NCI-H1105 treated with DMSO at 0.1 percent for 48 hours (cell line): ENCODE results near the gene HCK.

Experiments used
- DNase-seq: peaks from one replicate; lab custom pipeline; 2025; lab: John Stamatoyannopoulos, UW

Gene HCK

DNA sequence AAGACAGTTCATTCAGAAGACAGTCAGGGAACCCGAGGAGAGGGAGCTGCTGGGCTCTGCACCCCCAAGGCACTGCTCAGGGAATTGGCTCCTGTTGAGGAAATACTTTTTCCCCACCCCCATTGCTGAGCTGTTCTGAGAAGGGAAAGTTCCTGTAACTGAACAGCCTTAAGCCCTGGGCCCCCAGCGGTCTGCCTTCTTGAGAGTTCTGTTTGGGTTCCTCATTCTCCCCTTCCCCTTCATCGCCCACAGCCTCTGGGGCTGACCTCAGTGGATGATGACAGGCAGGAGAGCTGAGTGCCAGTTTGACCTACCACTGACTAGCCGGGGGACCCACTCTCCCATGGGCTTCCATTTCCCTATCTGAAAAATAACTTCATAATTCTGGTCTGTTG lies 10.7 kb downstream of the HCK start:
- DNase-seq = no peak

GRCh38 chr20:32063695-32064094 lies 11.7 kb downstream of the HCK start:
- DNase-seq = no peak

DNA sequence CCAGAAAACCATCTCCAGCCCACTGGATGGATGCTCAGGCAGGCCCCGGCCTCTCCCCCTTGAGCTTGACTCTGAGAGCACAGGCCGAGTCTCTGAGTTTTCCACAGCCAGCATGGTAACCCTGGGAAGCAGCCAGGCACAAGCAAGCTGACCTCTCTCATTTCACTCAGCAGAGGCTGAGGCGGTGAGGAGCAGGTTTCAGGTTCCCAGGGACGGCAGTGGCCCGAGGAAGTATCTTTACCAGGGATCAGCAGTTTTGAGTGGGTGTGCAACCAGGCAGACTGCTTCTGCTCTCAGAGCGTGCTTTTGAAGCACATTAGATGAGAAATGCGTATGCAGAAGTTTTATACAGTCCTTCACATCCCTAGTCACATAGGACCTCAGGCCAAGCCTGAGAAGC lies 12.6 kb downstream of the HCK start:
- no peak for DNase-seq

- no peak for DNase-seq
These were observed 15.3 kb downstream of the HCK start for GRCh38 chr20:32067234-32067821.

GRCh38 chr20:32068174-32068573 lies 16.1 kb downstream of the HCK start:
- DNase-seq = no peak

GRCh38 chr20:32069711-32070110 lies 17.7 kb downstream of the HCK start:
- DNase-seq = no peak

DNA sequence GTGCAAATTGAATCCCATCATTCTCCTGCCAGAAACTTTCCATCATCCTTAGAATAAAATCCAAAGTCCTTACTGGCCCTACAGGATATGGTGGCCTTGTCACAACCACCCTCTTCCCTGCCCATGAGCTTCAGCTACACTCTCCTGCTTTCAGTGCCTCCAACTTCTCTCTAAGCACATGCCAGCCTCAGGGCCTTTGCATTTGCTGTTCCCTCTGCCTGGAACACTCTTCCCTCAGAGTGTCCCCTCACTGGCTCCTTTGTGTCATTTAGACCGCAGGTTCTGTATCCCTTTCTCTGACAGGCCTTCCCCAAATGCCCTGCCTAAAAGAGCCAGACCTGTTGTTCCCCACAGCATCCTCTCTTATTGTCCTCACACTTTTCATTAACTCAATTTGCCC lies 18.2 kb downstream of the HCK start:
- DNase-seq = no peak

DNA sequence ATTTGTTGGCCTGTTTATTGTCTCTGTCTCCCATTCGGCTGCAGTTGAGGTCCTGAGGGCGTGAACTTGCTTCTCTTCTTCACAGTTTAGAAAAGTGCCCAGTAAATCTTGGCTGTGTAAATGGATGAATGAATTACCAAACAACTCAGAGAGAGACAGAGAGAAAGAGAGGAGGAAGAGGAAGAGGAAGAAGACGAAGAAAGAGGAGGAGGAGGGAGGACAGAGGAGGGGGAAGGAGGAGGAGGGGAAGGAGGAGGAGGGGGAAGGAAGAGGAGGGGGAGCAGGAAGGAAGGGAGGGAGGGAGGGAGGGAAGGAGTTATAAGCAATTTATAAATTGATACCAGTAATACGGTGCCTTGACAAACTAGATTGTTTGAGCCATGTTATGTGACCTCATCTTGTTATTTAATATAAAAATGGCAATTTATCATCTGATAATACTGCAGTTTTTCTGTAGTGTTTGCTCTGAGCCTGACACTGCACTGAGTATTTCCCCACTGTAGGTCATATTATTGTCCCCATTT lies 18.7 kb downstream of the HCK start:
- DNase-seq = no peak

DNA sequence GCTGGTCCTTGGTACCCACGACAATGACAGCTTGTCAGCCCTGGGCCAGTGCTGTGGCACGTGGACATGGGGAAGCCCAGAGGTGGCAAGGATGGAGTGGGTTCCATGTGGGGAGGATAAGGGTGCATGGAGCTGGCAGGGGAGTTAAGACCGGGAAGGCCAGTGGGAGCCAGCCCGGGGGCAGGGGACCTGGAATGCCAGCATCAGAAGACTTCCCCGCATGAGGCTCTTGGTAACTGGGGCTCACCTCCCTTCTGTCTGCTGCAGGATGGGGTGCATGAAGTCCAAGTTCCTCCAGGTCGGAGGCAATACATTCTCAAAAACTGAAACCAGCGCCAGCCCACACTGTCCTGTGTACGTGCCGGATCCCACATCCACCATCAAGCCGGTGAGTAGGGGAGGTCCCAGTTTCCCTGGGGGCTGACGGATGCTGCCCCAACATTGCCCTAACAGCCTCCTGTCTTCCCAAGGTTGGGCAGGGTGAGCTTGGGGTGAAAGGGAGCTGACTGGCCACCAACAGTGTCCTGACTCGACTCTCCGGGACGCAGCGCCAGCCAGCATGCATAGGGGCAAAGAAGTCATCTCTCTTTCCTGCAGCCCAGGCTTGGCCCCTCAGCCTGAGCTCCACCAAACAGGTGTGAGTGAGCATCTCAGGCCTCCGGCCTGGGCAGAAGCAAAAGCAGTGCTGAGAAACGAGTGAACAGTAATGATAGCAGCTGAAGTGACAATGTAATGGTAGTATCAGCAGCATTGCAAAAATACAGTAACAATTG lies 19.5 kb downstream of the HCK start:
- DNase-seq = no peak

GRCh38 chr20:32072168-32072750 lies 20.2 kb downstream of the HCK start:
- no peak for DNase-seq

DNA sequence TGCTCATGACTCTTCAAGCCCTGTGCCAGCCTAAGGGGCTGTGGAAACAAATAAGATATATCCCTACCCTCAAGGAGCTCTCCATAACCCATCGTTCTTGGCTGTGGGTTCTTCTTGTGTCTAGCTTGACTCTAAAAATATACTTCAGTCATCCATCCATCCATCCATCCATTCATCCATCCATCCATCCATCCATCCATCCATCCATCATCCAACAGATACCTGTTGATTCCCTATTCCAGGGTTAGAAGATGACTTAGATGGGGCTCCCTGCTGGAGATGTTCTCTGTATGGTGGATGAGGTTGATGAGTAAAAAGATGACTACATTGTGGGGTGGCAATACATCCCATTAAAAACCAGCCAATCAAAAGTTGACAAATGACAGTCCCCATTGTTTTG lies 23.5 kb downstream of the HCK start:
- no peak for DNase-seq

DNA sequence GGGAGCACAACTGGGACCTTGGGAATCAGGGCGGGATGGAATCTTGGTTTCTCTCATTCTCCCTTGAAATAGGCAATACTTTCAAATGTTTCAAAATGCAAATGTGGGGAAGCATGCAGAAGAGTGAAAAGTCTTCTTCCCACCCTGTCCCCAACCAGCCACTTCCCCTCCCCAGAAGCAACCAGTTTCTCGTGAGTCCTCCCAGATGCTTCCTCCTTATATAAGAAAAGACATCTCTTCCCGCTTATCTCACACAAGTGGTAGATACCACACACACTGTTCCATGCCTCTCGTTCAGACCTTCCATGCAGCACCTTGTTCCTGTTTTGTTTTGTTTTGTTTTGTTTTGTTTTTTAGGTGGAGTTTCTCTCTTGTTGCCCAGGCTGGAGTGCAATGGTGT lies 25.1 kb downstream of the HCK start:
- DNase-seq = no peak

DNA sequence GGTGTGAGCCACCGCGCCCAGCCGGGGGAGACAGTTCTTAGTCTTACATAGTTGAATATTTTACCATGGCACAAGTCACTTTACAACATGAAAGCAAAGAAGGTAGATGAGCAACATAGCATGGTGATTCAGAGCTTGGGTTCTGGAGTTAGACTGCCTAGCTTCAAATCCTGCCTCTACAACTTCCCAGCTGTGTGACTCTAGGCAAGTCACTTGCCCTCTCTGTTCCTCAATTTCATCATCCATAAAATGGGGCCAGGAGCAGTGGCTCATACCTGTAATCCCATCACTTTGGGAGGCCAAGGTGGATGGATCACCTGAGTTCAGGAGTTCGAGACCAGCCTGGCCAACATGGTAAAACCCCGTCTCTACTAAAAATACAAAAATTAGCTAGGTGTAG lies 26.3 kb downstream of the HCK start:
- no peak for DNase-seq

GRCh38 chr20:32078791-32079190 lies 26.7 kb downstream of the HCK start:
- DNase-seq = no peak

- no peak for DNase-seq
These were observed 27.6 kb downstream of the HCK start for GRCh38 chr20:32079655-32080109.

- no peak for DNase-seq
These were observed 28.7 kb downstream of the HCK start for GRCh38 chr20:32080783-32081182.

GRCh38 chr20:32083469-32083868 lies 31.4 kb downstream of the HCK start:
- DNase-seq = no peak

DNA sequence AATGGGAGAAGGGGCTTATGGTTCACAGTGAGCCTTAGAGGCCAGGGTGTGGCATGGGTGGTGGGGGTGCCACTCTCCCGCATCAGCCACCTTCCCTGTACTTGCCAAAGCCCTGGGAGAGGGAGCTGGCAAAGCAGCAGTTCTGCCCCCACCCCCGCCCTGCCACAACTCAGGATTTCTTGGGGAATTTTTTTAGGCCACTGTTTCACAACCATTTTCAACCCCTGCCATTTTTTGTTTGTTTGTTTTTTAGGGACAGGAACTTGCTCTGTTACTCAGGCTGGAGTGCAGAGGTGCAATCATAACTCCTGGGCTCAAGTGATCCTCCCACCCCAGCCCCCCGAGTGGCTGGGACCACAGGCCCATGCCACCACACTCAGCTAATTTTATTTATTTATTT lies 35.0 kb downstream of the HCK start:
- DNase-seq = no peak

- DNase-seq = no peak
These were observed 36.7 kb downstream of the HCK start for GRCh38 chr20:32088759-32089158.

DNA sequence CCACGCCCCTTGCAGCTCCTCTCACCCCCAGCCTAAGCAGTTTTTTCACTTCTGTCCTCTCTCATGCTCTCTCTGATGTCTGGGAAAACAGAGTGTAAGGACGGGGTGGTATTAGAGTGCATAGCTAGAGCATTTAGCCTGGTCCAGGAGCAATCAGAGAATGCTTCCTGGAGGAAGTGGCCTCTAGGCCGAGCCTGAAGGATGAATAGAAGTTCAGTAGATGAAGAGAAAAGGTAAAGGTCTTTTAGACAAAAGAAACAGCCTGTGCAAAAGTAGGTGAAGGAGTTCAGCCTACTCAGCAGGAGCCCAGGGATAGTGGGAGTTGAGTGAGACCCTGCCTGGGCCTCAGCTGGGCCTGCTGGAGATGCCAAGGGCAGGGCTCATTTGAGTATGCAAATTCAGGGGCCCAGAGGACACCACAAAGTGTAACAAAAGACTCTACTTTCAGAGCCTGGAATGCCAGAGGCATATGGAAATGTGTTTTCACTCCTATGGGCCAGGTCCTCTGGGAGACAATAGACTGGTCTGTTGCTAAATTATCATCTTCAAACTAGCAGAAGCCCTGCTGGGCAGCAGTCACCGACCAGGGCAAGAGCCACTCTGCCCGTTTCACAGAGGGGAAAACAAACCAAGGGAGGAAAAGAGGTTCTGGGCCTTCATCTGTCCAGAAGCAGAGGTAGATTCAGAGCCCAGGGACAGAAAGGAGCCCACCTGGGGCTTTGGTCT lies 37.8 kb downstream of the HCK start:
- DNase-seq = no peak

DNA sequence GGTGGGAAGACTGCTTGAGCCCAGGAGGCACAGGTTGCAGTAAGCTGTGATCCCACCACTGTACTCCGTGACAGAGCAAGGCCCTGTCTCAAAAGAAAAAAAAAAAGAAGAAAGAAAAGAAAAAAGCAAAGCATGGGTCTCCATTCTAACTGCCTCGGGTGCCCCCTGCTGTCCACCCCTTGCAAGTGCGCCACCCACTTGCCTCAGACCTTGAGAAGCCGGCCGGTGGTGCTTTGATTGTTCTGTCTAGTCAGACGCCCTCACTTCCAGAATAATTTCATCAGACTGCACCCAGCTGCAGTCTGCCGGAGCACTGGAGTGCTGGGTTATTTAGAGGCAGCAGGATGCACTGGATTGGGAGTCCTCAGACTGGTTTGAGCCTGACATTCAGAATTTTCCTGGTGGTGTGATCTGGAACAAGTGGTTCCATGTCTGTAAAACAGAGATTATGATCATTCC lies 39.9 kb downstream of the HCK start:
- peak; percentile 76 for DNase-seq

DNA sequence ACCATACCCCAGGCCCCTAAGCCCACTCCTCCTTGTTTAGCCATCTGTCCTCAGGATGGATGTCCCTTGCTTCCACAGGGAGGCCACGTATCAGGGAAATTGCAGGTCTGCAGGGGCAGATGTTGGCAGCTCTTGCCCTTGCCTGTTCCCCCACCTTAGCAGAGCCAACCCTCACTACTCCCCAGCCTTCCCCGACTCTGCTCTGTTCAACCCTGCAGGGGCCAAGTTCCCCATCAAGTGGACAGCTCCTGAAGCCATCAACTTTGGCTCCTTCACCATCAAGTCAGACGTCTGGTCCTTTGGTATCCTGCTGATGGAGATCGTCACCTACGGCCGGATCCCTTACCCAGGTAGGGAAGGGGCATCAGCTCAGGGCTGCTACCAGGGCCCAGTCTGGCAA lies 46.7 kb downstream of the HCK start:
- DNase-seq = no peak
